IPS DF 6.9 (cell line): ENCODE results near the gene CNTNAP2.
"Not testable (repeated sequence)": the region's sequence is repeated elsewhere in the genome, so short reads cannot be mapped to it uniquely, and the experiment has no call there.

Experiments used
- DNase-seq: peaks from one replicate; pipeline ENCODE4 v3.0.0-alpha.2; 2013; ENCODE audit warnings: low read depth, low spot score
- H3K27ac ChIP-seq: one replicate; pipeline ENCODE4 v1.5.1; 2013; ENCODE audit warnings: low read length, control low read depth
- H3K27me3 ChIP-seq: 2 replicates; pipeline ENCODE4 v1.6.1; 2013; ENCODE audit warnings: mild to moderate bottlenecking, low read length; ENCODE audit not compliant: control insufficient read depth, insufficient read depth
- H3K36me3 ChIP-seq: 2 replicates; pipeline ENCODE4 v1.6.1; 2013; ENCODE audit warnings: low read length; ENCODE audit not compliant: control insufficient read depth, insufficient read depth
- H3K4me1 ChIP-seq: 2 replicates; pipeline ENCODE4 v1.6.1; 2013; ENCODE audit warnings: low read length; ENCODE audit not compliant: control insufficient read depth, insufficient read depth
- H3K4me3 ChIP-seq: 2 replicates; pipeline ENCODE4 v1.5.1; 2013; ENCODE audit warnings: mild to moderate bottlenecking, low read length
- H3K9me3 ChIP-seq: 2 replicates; pipeline ENCODE4 v1.6.1; 2013; ENCODE audit warnings: low read length, inconsistent platforms; ENCODE audit not compliant: control insufficient read depth, insufficient read depth
- WGBS: extraction: QIAGEN DNeasy Blood & Tissue Kit; methylation state at CpG from one replicate; pipeline ENCODE4 v1.1.7; 2013; ENCODE audit warnings: mixed read lengths, missing lambda C conversion rate; ENCODE audit not compliant: insufficient read length, insufficient coverage; 5-methylcytosine and 5-hydroxymethylcytosine counted together

Gene CNTNAP2

DNA sequence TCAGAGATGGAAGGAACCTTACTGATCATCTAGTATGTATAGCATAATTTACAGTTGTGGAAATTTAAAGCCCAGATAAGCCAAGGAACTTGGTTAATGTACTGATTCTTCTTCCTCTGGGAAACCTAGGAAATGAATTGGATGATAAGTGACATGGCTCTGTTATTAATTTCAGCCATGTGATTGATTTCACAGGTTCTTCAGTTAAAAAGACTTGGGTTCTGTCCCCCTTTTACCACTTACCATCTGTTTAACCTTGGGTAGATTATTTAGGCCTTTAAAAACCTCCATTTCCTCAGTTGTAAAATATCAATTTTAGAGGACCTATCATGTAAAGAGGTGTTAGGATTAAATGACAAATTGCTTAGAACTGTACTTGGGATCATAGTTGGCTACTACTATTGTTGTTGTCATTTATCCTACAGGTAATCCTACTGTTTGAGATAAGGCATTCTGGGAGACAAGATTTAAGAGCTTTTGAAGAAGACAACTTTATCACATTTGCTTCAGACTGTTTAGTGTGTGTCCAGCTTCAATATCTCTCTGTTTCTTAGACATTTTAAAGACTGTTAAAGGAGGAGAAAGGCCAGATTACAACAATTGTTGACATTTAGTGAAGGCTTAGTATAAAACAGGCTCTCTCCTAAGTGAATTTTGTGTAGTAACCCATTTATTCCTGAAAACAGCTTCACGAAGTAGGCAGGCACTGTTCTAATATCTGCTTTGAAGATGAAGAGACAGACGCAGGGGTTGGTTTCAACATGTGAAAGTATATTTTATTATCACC lies 1476.9 kb downstream of the CNTNAP2 start:
- no peaks in the 10 kb centered on the region for H3K27me3 ChIP-seq
- DNase-seq, result no peak
- no peak overlapping the region for H3K27ac ChIP-seq
- H3K36me3 ChIP-seq, result no peaks in the 10 kb centered on the region
- H3K4me1 ChIP-seq, result no peaks in the 10 kb centered on the region
- H3K9me3 ChIP-seq, result no peaks in the 10 kb centered on the region
- no CpG with 5 or more reads among the region's 2 CpGs for WGBS
- H3K4me3 ChIP-seq, result no peak overlapping the region

- Histone ChIP-seq H3K27ac (no peak overlapping the region), H3K36me3 (no peaks in the 10 kb centered on the region), H3K9me3 (no peaks in the 10 kb centered on the region), H3K4me1 (no peaks in the 10 kb centered on the region), H3K27me3 (no peaks in the 10 kb centered on the region), H3K4me3 (no peak overlapping the region)
- DNase-seq, result no peak
- WGBS, result no CpG with 5 or more reads among the region's 1 CpG
These were observed 1478.4 kb downstream of the CNTNAP2 start for GRCh38 chr7:147595042-147595441.

DNA sequence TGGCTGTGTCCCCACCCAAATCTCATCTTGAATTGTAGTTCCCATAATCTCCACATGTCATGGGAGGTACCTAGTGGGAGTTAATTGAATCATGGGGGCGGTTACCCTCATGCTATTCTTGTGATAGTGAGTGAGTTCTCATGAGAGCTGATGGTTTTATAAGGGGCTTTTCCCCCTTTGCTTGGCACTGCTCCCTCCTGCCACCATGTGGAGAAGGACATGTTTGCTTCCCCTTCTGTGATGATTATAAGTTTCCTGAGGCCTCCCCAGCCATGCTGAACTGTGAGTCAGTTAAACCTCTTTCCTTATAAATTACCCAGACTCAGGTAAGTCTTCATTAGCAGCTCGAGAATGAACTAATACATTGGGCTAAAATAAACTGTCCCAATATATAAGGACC lies 1482.1 kb downstream of the CNTNAP2 start:
- not testable (repeated sequence) for H3K4me1 ChIP-seq, H3K9me3 ChIP-seq, H3K27ac ChIP-seq, H3K27me3 ChIP-seq, H3K4me3 ChIP-seq, H3K36me3 ChIP-seq, DNase-seq
- WGBS, result no CpG with 5 or more reads among the region's 2 CpGs

DNA sequence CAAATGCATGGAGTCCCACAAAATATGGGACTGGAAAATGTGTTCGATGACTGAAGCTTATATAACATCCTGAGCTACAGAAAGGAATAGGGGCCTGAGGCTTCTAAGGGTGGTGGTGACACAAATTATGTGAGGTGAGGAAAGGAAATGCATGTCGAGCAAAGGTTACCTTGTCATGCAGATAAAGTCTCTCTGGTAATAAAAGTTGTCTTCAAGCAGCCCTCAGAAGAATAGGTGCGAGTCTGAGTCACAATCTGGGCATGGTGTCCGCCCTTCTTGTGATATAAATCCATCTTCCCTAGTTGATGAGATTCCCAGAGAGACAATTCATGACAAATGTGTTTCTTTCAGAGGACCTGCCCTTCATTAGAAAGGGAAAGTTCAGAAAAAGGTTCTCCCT lies 1488.7 kb downstream of the CNTNAP2 start:
- Histone ChIP-seq H3K27me3 (no peaks in the 10 kb centered on the region; the same call in 1 of the 2 replicates), H3K36me3 (no peaks in the 10 kb centered on the region), H3K4me1 (peaks cover 2% of the 10 kb centered on the region; the same call in 1 of the 2 replicates), H3K4me3 (no peak overlapping the region), H3K9me3 (no peaks in the 10 kb centered on the region), H3K27ac (no peak overlapping the region)
- no CpG with 5 or more reads among the region's 4 CpGs for WGBS
- DNase-seq, result no peak

DNA sequence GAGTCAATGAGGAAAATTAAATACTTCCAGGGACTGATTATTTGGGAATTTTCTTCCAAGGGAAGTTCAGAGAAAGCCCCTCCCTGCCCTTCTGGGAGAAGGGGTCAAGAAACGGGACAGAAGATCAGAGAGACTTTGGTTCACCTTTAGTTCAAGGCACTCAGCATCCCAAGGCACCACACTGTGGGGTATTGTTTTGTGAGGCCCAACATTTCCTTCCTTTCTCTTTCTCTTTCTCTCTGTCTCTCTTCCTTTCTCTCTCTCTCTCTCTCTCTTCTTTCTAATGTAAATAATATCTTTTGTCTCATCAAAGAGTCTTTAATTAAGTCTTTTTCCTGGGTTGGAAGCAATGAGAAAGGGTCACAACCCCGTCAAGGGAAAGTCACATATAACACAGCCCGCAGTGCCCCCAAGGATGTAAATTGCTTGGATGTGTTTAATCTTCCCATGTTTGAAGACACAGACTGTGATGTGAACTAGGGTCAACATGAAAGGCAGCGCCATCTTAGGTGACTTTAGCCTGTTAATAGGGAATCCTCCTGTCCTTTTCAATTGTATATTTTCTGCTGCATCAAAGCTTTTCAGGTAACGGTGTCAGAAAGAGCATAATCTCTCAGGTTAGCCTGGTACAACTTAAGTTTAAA lies 1490.7 kb downstream of the CNTNAP2 start:
- Histone ChIP-seq H3K9me3 (no peaks in the 10 kb centered on the region), H3K4me1 (peaks cover 2% of the 10 kb centered on the region; the same call in 1 of the 2 replicates), H3K27ac (no peak overlapping the region), H3K4me3 (no peak overlapping the region), H3K27me3 (no peaks in the 10 kb centered on the region; the same call in 1 of the 2 replicates), H3K36me3 (no peaks in the 10 kb centered on the region)
- no CpG with 5 or more reads among the region's 5 CpGs for WGBS
- DNase-seq, result peak; percentile 55

- Histone ChIP-seq H3K9me3 (no peaks in the 10 kb centered on the region), H3K27ac (no peak overlapping the region), H3K27me3 (no peaks in the 10 kb centered on the region; the same call in 1 of the 2 replicates), H3K4me3 (no peak overlapping the region), H3K36me3 (no peaks in the 10 kb centered on the region), H3K4me1 (peaks cover 2% of the 10 kb centered on the region; the same call in 1 of the 2 replicates)
- no CpG with 5 or more reads among the region's 1 CpG for WGBS
- no peak for DNase-seq
These were observed 1494.8 kb downstream of the CNTNAP2 start for GRCh38 chr7:147611431-147611830.

GRCh38 chr7:147635288-147635687 lies 1518.7 kb downstream of the CNTNAP2 start:
- no peak for DNase-seq
- H3K27ac ChIP-seq, result no peak overlapping the region
- WGBS, result no CpG with 5 or more reads among the region's 3 CpGs
- no peaks in the 10 kb centered on the region for H3K4me1 ChIP-seq
- H3K27me3 ChIP-seq, result no peaks in the 10 kb centered on the region
- no peaks in the 10 kb centered on the region for H3K36me3 ChIP-seq
- no peak overlapping the region for H3K4me3 ChIP-seq
- H3K9me3 ChIP-seq, result no peaks in the 10 kb centered on the region

GRCh38 chr7:147636553-147636952 lies 1520.0 kb downstream of the CNTNAP2 start:
- H3K36me3 ChIP-seq, result no peaks in the 10 kb centered on the region
- H3K4me1 ChIP-seq, result no peaks in the 10 kb centered on the region
- no peaks in the 10 kb centered on the region for H3K9me3 ChIP-seq
- WGBS, result no CpG with 5 or more reads among the region's 2 CpGs
- H3K27me3 ChIP-seq, result no peaks in the 10 kb centered on the region
- no peak overlapping the region for H3K4me3 ChIP-seq
- H3K27ac ChIP-seq, result no peak overlapping the region
- no peak for DNase-seq

DNA sequence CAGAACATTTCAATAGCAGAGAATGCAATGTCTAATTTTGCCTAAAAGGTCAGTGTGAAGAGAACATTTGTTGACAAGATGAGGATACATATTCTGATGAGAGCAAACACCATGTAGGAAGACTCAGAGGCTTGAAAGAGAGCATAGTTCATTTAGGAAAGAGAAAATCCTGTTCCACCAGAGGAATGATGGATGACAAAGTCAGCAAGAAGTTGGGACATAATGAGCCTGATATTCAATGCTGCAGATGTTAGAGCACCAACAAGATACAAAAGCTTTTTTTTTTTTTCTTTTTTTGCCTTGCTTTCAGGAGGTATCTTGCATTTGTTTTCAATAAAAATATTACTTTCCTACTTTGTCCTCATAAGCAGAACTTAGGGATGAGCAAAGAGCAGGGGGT lies 1522.0 kb downstream of the CNTNAP2 start:
- no peaks in the 10 kb centered on the region for H3K9me3 ChIP-seq
- no peak overlapping the region for H3K4me3 ChIP-seq
- H3K27ac ChIP-seq, result no peak overlapping the region
- no peaks in the 10 kb centered on the region for H3K36me3 ChIP-seq
- H3K27me3 ChIP-seq, result no peaks in the 10 kb centered on the region
- no peaks in the 10 kb centered on the region for H3K4me1 ChIP-seq
- no peak for DNase-seq

DNA sequence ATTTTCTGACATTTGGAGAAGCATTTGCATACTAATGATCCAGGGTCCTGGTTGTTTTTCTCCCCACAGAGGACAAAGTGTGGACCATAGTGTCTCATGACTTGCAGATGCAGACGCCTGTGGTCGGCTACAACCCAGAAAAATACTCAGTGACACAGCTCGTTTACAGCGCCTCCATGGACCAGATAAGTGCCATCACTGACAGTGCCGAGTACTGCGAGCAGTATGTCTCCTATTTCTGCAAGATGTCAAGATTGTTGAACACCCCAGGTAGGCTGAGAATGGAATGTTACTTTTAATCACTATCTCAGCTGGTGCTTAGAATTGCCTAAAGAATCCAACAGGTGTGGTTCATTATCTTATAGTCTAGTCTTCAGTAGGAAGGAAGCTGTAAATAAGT lies 1522.4 kb downstream of the CNTNAP2 start:
- DNase-seq, result no peak
- WGBS, result no CpG with 5 or more reads among the region's 6 CpGs
- Histone ChIP-seq H3K36me3 (no peaks in the 10 kb centered on the region), H3K27ac (no peak overlapping the region), H3K4me3 (no peak overlapping the region), H3K4me1 (no peaks in the 10 kb centered on the region), H3K9me3 (no peaks in the 10 kb centered on the region), H3K27me3 (no peaks in the 10 kb centered on the region)

GRCh38 chr7:147639751-147640150 lies 1523.2 kb downstream of the CNTNAP2 start:
- Histone ChIP-seq H3K27me3 (no peaks in the 10 kb centered on the region), H3K4me3 (no peak overlapping the region), H3K4me1 (no peaks in the 10 kb centered on the region), H3K27ac (no peak overlapping the region), H3K9me3 (no peaks in the 10 kb centered on the region), H3K36me3 (no peaks in the 10 kb centered on the region)
- no CpG with 5 or more reads among the region's 3 CpGs for WGBS
- DNase-seq, result no peak
